Posterior vena cava (tissue), 2 donors: ENCODE results near the gene RASL11B. TPM values are rescaled to one million over a fixed set of nuclear protein-coding genes. Genes with fewer than 3 reads are reported as not detected.
A peak's percentile ranks its signal among the peaks of the same experiment; 100 is the strongest.

Source experiments
- DNase-seq: peaks from one replicate; pipeline ENCODE4 v3.0.0-alpha.2; 2020; ENCODE audit warnings: low spot score
- intact Hi-C, 2 donors: fragments of 100-400 bp; cut with DNase I; formaldehyde crosslinking; loops; one replicate each; pipeline versions ENCODE4 v1.14.1 to v1.14.2; 2022 to 2023
- total RNA-seq, 2 donors: library from RNA; stranded (reverse); fragmentation: NEBNext Ultra II Directional; extraction: Animal tissue kit (Norgen Biotek cat#: 25700); gene quantifications; one replicate each; pipeline ENCODE4 v1.2.1, GENCODE V29; 2021
- donor health status: DM: yes; HTN: yes; CAD: no.
- donor health status: DM: yes; HTN: yes; CAD: no.

Gene RASL11B
- total RNA-seq, 2 donors from 2014 or later, result 8.9 to 26.8 TPM

DNA sequence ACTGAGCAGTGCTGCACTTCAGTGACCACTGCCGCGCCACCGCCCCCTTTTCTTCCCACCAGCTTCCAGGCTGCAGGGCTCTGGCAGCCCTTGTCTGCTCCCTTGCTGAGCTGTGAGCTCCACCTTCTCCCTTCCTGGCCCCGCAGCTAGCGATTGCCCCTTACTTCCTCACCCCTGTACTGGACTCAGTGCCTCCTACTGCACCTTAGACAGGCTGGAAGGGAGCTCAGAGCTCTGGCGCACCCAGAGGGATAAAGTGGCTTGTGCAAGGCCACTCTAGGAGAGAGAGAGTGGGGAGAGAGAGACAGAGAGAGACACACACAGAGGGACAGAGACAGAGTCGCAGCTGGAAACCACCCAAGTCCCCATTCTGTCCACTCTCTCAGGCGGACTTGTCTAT is 6.0 kb downstream of the RASL11B start:
- intact Hi-C loops, result loop anchor here in 1 of 2 donors (10.0 kb wide), 1 partner anchor 143 kb away; no protein-coding TSS in a partner anchor
- DNase-seq, result no peak

DNA sequence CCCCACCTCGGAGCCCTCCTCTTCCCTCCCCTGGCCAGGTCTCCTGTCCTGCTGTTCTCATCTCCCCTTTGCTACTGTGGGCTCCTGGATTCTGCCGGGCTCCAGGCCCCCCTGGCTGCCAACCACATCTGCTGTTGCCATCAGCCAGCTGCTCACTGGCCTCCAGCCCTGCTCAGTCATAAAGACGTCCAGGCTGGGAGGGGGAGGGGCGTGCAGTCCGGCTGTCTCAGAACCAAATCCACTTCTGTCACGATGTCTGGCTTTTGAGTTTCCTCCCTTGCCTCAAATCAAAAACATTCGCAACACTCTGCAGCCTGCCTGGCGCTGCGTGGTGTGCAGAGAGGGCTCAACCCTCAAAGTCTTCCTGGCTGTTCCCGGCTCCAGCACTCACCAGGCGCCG is 7.1 kb downstream of the RASL11B start:
- DNase-seq, result peak; percentile 92
- intact Hi-C loops, result loop anchor here in 1 of 2 donors (10.0 kb wide), 1 partner anchor 144 kb away; no protein-coding TSS in a partner anchor

DNA sequence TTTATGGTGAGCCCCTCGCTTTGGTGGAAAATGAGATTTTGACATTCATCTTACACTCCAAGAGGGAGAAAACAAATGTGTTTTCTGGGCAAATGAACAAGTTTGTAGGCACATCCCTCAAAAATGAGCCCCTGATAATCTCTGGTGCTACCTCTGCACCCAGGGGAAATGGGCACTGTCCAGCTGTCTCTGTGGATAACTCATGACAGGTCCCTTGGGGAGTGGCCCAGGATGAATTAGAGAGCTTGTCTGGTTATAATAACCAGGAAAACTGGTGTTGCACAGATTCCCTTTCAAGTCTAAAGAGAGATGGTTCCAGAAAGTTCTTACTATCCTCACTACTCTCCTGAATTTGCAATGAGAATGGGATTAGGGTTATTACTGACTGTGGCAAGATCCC is 7.5 kb downstream of the RASL11B start:
- intact Hi-C loops, result loop anchor here in 1 of 2 donors (10.0 kb wide), 1 partner anchor 145 kb away; no protein-coding TSS in a partner anchor

DNA sequence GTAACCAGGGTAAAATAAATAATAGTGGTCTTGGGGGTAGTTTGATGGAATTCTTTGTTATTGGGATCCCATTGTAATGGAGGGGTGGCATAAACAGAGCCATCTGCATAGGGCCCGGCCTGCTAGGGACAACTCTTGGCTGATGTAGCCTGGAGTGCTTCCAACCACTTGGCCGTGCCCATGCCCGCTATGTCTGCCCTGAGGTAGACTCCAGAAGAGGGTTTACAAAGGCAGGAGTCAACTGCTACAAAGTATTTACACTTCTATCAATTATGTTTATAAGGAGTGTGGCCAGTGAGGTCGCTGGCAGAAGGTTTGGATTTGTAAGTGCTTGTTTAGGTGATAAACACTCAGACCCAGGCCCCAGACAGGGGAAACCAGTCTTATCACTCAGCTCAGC is 8.1 kb downstream of the RASL11B start:
- no peak for DNase-seq
- intact Hi-C loops, result no loop called here

More for the DNA sequence above, 7.5 kb downstream of the RASL11B start:
- DNase-seq, result no peak

DNA sequence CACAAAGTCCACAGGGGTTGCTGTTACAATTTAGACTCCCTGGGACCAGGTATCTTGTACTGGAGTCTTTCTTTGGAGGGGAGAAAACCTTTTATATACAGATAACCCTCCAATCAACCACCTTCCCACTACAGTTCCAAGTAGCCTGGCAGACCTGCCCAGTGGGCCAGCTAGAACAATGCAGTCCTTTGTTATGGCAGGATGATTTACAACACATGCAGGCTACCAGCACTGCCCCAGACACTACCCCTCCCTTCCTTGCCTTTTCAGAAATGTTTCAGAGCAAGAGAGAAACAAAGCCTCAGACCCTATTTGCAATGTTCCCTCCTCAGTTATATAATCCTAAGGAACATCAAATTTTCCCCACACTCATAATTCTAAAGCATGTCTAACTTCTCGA is 11.1 kb downstream of the RASL11B start:
- intact Hi-C loops, result no loop called here
- no peak for DNase-seq

DNA sequence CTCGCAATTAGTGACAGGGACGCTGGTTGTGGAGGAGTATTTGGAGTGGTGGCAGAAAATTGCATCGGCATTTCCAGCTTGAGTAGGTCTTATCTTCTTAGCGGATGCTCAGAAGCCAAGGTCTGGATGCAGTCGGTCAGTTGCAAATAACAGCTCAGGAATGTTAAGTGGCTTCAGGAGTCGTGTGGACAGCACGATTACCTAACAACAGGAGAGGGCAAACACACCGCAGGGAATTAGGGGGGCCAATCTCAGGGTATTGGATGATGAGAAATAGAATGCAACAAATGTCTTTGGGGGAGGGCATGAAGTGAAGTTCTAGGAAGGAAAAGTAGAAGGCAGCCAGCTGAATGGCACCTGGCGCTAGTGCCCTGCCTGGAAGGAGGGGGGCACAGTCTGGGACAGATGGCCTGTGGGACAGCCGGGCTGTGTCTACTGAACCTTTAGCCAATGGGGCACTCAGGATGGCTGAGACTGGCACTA is 11.8 kb downstream of the RASL11B start:
- intact Hi-C loops, result no loop called here
- DNase-seq, result no peak

DNA sequence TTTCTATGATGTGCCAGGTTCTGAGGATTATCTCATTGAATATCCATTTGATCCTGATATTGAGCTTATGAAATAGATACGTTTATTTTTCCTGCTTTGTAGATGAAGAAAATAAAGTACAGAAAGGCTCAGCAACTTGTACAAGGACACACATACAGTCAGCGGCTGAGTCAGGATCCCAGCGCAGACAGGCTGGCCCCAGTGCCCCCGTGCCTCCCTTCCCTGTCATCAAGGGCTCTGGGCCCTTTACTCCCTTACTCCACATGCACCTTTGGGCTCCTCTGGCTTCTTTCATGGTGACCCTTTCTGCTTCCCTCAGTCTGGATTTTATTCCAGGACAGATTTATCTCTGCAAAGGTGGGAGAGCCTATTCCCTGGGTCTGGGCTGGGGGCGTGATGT is 12.8 kb downstream of the RASL11B start:
- intact Hi-C loops, result no loop called here
- DNase-seq, result no peak

DNA sequence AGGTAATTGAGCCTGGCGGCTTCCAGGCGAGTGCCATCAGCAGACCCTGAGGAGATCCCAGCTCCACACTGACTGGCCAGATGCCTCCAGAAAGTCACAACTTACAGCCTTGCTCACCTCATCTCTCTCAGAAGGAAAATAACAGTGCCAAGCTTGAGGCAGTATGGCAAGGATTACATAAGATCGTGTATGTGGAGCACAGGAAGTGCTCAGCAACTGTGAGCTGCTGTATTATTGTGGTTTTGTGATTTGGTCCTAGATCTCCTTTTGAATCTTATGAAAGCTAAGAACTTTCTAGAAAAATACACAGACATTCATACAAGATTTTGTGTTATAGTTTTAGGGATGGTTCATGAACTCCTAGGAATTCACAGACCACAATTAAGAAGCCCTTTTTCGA is 14.0 kb downstream of the RASL11B start:
- intact Hi-C loops, result no loop called here
- no peak for DNase-seq

DNA sequence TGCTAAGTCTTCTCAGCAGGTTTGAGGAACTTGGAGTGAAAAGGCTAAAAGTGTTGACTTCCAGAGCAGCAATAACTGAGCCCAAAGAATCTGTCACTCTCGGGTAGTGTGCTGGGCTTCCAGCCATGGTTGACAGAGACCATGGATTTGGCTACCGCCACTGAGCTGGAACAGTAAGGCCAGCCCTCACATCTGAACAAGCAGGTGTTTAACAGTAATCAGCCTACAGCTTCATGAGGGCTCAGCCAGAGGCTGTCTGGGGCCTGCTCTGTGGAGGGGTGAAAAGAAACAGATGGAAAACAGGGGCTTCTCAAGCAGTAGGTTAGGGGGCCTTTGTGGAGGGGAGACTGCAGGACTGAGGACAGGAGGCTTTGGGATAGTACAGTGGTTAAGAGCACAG is 14.9 kb downstream of the RASL11B start:
- intact Hi-C loops, result loop anchor here in 1 of 2 donors (1.0 kb wide), 1 partner anchor 9 kb away; no protein-coding TSS in a partner anchor
- no peak for DNase-seq

DNA sequence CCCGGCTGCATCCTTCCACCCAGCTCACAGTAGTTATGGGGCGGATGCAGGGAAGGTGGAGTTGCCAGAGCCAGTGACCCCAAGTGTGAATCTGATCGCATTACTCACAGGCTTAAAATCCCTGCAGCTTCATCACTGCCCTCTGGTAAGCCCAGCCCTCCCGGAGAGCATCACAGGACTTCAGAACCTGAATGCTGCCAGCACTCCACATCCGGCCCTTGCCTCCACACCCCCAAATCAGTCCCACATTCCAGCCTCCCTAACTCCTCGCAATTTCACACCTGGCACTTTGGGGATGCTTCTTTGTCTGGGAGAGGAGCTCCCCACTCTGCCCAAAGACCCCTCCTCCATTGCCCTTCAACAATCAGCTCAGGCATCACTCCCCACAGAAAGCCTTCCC is 15.6 kb downstream of the RASL11B start:
- intact Hi-C loops, result loop anchor here in 1 of 2 donors (1.0 kb wide), 1 partner anchor 9 kb away; no protein-coding TSS in a partner anchor
- DNase-seq, result no peak

DNA sequence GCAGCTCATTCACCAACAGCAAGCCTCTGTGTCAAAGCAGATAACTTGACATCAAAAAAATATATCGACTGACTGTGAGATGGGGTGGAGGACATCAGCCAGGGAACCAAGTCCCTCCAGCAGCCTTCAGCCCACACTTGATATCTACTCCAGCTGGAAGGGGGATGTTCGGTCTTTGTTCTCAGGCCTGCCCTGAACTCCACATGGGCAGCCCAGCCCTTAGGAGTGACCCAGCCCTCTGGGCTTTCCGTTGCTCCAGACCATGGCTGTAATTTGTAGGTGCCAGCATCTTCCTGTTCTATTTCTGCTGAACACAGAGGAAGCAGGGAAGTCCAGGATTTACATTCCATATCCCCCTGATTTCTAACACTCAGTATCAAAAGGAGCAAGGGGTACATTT is 17.4 kb downstream of the RASL11B start:
- intact Hi-C loops, result no loop called here
- DNase-seq, result no peak

DNA sequence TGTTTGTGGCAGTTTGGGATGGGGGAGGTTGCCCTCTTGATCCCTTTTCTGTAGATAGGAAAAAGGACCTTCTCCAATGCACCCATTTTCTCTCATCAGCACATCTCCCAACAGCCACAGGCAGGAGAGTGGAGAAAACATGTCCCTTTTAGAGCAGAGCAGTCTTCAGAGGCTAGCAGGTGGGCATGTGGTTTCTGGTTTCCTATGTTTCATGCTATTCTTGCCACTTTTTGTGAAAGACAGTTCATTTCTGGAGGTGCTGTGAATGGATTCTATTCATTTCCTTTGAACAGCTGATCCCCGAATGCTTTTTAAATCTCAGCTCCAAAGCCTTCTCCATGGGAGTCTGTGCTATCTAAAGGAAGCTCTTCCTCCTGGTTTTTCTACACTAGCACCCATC is 18.9 kb downstream of the RASL11B start:
- intact Hi-C loops, result no loop called here
- DNase-seq, result no peak

DNA sequence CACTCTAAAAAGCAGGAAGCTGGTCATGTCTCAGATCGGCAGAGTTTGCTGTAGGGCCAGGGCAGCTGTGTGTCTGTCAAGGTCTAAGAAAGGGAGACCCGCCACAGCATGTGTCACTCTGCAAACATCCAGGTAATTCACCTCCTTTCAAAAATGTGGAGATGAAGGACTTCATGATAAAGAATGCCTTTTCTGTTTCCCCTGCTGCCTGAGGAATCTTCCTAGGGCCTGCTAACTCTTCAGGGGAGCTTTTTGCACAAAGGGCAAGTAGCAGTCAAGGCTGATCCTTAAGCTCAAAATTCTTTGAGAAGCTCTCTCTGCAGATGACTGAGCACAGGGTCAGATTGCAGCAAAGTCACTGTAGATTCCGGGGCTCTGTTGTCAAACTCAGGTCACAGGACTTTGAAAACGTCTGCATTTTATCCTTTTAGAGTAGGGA is 21.1 kb downstream of the RASL11B start:
- intact Hi-C loops, result no loop called here

DNA sequence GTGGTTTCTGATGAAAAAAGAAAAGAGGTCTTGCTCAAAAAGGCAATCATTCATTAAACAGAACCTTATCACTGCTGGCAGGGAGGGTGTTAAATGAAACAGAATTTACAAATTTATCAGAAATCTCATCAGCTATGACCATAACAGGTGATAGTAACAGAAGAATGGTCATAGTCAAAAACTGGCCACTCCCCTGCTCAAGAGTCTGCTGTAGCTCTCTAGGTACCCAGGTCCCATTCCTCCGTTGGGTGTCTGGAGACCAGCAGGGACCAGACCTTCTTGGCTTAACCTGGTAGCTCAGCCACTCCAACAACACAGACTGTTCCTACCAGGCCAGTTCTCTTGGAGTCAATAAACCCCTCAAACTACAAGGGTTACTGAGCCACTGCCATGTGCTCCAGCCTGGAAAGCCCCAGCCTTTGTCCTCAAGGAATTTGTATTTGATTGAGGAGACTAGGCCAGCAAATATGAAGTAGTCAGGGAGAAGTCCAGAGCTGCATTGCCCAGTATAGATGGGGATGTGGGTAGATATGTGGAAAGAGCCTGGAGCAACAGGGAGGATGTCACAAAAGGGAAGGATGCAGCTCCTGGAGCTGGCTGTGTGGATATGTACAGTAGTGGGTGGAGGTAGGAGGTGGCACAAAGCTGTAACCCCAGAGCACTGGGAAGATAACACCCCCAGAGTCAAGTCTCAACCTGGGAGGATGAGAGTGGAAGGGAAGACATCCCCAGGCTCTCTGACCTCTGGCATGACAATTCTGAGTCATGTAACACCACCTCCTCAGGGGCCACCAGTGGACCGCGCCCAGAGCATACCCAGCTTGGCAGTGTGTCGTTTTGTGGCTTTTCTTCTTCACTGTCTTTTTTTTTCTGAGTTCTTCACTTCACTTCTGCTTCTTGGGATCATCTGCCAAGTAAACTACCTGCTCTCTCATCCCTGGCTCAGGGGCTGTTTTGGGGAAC is 21.9 kb downstream of the RASL11B start:
- intact Hi-C loops, result no loop called here
- DNase-seq, result no peak

More for the DNA sequence above, 21.1 kb downstream of the RASL11B start:
- DNase-seq, result no peak

DNA sequence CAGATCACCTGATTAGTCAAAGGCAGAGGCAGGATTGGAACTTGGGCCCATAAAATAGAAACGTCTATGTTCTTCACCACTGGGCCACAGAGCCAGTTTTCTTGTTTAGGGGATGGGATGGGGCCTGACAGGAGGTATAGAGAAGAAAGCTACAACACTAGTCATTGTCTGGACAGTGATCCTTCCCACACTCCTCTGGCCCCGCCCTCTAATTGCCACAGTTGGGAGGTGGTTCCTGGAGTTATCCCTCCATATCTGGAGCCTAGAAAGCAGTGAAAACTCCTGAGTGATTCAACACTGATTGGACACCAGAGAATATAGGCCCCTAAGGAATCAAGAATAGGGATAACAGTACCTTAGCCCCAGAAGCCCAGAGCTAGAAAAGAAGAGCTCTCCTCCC is 22.9 kb downstream of the RASL11B start:
- intact Hi-C loops, result no loop called here
- no peak for DNase-seq

DNA sequence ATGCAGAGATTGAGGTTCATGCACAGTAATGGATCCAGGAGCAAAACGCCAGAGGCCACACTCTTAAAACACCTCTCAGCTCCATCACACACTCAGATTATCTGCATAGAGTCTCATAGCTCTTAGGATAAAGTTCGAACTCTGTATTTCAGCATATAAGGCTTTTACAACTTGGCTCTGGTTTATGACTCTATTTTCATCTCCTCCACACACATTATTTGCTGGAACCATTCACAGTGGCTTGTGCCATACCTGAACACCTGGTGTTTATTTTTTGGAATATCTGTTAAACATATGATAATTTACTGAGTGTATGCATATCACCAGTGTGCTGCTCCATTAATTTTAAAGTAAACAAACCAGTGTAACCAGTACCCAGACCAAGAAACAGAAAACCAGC is 27.2 kb downstream of the RASL11B start:
- no peak for DNase-seq
- intact Hi-C loops, result no loop called here

DNA sequence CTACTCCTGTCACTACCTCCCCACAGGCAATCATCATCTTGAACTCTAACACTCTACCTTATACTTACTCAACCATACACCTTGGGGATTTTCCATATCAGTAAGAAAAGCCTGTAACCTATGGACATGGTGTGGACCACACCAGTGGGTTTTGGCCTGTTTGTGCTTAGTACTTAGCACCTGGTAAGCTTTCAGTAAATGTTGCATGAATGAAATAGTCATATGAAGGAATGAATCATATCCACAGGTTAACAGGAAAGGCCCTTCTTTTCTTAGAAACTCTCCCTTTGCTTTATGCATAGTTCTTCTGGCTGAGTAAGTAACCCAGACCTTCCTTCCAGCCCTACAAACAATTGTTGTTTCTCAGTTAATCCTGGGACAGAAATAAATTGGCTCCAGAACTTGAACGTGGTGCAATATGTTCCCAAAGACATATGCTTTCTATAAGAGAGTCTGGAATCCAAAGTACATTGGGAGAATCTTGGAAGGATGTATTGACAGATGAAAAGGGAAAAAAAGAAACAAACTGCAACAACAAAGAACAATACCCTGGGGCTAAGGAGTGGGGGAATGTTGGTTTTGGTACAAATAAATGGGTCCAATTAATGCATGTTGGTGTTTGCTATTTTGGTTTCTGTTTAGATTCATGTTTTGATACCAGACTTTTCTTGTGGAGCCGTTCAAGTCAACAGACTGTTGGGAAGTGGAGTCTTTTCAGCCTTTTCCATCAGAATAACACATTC is 27.8 kb downstream of the RASL11B start:
- intact Hi-C loops, result no loop called here
- DNase-seq, result no peak

DNA sequence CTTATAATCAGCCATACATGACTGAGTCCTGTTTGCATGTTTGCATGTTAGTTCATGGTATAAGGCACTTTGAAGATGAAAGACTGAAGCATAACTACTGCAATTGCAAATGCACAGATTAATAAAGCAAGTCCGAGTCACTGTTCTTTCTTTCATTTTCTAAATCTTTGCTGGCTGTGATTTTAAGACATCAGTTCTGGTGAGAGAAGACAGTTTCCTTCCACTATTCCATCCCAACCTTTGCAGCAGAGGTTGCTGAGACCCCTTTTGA is 28.3 kb downstream of the RASL11B start:
- intact Hi-C loops, result no loop called here
- no peak for DNase-seq

DNA sequence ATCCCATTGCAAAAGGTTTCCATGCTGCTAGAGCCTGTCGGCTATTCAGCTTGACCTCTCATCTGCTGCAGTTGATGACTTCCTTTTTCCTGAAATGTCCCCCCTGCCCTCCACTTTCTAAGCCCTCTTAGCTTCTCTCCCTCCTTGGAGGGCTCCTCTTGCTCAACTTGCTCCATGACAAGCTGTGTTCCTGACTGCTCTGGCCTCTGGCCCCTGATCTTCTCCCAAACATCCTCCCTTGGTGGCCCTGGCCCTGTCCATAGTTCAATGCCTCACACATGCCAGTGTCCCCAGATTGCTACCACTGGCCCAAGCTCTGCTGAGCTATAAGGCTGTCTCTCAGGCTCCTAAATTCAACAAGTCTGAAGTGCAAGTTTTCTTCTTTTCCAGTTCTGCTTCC is 29.6 kb downstream of the RASL11B start:
- no peak for DNase-seq
- intact Hi-C loops, result no loop called here

DNA sequence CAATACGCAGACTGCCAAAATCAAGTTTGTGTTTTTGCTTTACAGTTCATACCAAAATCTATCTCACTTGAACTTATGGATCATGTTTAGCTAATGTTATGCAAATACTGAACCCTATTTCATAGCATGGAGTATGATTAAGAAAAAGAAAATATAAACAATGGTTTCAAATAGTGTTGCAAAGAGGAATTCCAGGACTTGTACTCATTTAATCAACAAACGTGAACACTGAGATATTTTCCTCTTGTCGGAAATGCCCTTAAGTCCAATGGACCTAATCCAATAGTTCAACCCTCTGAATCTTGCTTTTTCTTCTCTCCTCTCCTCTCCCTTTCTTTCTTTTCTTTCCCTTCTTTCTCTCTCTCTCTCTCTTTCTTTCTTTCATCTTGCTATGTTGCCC is 30.8 kb downstream of the RASL11B start:
- intact Hi-C loops, result no loop called here
- DNase-seq, result no peak
